Muscle layer of duodenum (tissue), 2 donors: ENCODE results near the gene GRIK2.

Source experiments
- H3K27ac ChIP-seq: one replicate; pipeline ENCODE4 v1.7.0; 2013; ENCODE audit warnings: mild to moderate bottlenecking, low read length
- H3K27me3 ChIP-seq: one replicate; pipeline ENCODE4 v1.7.0; 2013; ENCODE audit warnings: low read depth, mild to moderate bottlenecking, control low read depth, low read length
- H3K36me3 ChIP-seq, 2 donors: one replicate each; pipeline ENCODE4 v1.7.0; 2013; ENCODE audit warnings: low read length in 2 of 2, control low read depth in 1 of 2, mild to moderate bottlenecking in 1 of 2; ENCODE audit not compliant: insufficient read depth in 2 of 2, control insufficient read depth in 1 of 2
- H3K4me1 ChIP-seq, 2 donors: one replicate each; pipeline ENCODE4 v1.7.0; 2013; ENCODE audit warnings: low read length in 2 of 2, mild to moderate bottlenecking in 2 of 2, control low read depth in 1 of 2, moderate library complexity in 1 of 2; ENCODE audit not compliant: insufficient read depth in 2 of 2, control insufficient read depth in 1 of 2
- H3K4me3 ChIP-seq, 2 donors: one replicate each; pipeline ENCODE4 v1.7.0; 2013; ENCODE audit warnings: low read length in 2 of 2, low read depth in 1 of 2, mild to moderate bottlenecking in 1 of 2
- H3K9me3 ChIP-seq, 2 donors: one replicate each; pipeline ENCODE4 v1.7.0; 2013; ENCODE audit warnings: low read length in 2 of 2, control low read depth in 1 of 2, mild to moderate bottlenecking in 1 of 2; ENCODE audit not compliant: control insufficient read depth in 1 of 2
- donor health status: healthy.

Gene GRIK2

DNA sequence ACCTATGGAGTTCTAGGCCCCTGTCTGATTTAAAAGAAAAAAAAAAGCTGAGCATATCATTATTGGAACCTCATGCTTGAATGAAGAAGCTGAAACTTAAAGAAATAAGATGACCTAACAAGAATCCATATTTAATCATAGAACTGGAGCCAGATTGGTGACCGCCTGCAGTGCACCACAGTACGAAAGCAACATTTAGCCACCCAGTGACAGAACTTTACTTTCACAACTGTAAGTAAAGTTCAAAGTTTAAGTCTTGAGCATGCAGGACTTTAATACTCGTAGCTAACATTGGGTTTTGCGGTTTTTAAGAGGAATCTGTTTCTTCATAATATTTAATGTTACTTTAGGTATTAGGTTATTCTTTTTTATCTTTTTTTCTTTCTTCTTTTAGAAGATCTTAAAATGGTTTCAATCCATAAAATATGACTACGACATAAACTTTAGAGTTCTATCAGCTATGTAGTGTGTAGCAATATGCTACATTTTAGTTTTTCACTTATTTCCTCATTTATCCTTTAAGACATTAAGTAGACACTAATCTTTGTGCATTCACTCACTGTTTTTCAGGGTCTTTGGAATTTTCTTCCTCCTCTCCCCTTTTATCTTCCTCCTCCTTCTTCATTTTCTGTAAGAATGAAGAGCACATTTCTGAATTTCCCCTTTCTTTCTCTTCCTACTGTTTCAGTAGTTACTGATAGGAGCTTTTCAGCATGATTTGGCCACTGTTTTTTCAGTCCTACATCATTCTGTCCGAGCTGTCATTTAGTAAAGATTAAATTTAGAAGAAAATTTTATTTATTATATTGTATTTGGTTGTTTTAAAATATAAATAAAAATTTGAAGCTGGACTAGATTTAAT, 514.1 kb downstream of the GRIK2 start:
- no peak overlapping the region for H3K27ac ChIP-seq
- H3K27me3 ChIP-seq = no peaks in the 10 kb centered on the region
- H3K36me3 ChIP-seq = no peaks in the 10 kb centered on the region
- H3K4me1 ChIP-seq = no peaks in the 10 kb centered on the region
- no peak overlapping the region for H3K4me3 ChIP-seq
- no peaks in the 10 kb centered on the region for H3K9me3 ChIP-seq

- Histone ChIP-seq H3K4me1 (no peaks in the 10 kb centered on the region), H3K9me3 (no peaks in the 10 kb centered on the region), H3K27ac (no peak overlapping the region), H3K36me3 (no peaks in the 10 kb centered on the region), H3K27me3 (no peaks in the 10 kb centered on the region), H3K4me3 (no peak overlapping the region)
Measured at GRCh38 chr6:101909366-101909765, 515.9 kb downstream of the GRIK2 start.

DNA sequence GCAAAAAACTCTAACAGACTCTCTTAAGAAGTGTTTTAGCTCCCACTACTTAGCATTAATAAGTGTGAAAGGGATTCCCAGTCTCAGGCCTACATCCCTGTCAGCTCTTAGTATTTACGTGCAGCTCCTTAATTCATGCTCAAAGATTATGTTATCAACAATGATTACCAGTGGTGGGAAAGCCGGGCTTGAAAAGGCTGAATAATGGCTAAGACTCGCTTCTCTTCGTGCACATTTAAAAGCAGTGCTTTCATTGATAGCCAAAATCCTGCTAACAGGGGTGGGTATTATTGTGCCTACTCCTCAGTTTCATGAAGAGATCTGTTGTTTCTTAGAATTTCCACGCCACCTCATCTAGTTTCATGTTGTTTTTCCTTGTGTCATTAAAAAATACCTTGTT, 518.8 kb downstream of the GRIK2 start:
- H3K4me1 ChIP-seq = no peaks in the 10 kb centered on the region
- H3K27ac ChIP-seq = no peak overlapping the region
- no peaks in the 10 kb centered on the region for H3K27me3 ChIP-seq
- H3K36me3 ChIP-seq = no peaks in the 10 kb centered on the region
- H3K9me3 ChIP-seq = no peaks in the 10 kb centered on the region
- no peak overlapping the region for H3K4me3 ChIP-seq

GRCh38 chr6:101918471-101918870, 525.0 kb downstream of the GRIK2 start:
- H3K27ac ChIP-seq = no peak overlapping the region
- H3K4me1 ChIP-seq = no peaks in the 10 kb centered on the region
- no peaks in the 10 kb centered on the region for H3K27me3 ChIP-seq
- no peak overlapping the region for H3K4me3 ChIP-seq
- no peaks in the 10 kb centered on the region for H3K9me3 ChIP-seq
- H3K36me3 ChIP-seq = no peaks in the 10 kb centered on the region

DNA sequence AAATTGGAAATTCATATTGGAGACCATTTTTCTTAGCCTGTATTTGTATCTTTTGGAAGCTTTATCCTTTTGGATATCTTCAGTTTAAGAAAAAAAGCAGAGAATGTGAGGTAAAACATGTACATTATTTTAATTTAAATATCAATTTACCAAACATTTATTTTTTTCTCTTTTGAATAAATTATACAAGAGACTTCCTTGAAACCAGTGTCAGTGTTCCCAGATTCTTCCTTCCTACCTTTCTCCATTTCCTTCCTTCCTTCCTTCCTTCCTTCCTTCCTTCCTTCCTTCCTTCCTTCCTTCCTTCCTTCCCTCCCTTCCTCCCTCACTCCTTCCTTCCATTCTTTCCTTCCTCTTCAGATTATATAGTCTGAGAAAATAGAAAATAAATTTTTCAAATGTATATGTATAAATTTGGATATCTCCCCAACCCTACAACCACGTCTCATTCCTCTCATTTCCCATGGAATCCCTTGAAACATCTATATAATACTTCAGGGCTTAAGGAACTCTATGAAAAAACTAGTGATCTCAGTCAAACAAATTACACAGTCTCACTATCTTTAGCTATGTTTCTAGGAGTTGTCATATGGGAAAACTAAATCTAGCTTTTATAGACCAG, 528.4 kb downstream of the GRIK2 start:
- Histone ChIP-seq H3K36me3 (no peaks in the 10 kb centered on the region), H3K4me3 (no peak overlapping the region)

DNA sequence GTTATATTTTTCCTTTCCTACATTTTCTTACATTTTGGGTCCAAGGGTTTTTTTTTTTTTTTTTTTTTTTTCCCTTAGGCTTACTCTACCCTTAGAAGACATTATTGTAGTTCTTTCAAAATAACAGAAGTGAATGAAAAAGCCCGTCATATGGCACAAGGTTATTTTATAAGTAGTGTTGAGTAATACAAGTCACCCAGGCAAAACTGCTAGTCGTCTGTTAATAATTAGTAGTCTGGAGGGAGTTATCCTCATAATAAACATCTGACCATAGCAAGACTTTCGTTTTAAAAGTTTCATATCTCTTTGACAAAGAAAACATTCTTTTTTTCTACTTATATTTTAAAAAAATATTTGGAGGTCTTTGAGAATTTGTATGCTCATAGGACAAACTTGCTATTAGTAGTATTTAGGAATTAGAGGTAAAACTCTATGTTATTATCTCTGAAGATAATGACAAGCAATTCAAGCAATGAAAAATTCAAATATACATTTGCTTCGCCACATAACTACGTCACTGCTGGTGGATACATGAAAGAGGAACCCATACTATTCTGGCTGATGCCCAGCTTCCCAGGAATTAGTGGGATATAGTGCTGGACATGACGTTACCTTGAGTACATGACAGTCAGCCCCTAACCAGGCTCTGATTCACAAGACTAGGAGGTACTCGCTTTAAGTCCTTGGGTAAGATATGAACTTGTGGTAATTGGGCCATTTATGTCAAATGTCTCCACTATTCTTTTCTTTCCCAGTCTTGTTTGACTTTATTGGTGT, 532.8 kb downstream of the GRIK2 start:
- no peaks in the 10 kb centered on the region for H3K9me3 ChIP-seq

More for the DNA sequence above, 528.4 kb downstream of the GRIK2 start:
- H3K27ac ChIP-seq = no peak overlapping the region
- H3K27me3 ChIP-seq = no peaks in the 10 kb centered on the region
- no peaks in the 10 kb centered on the region for H3K9me3 ChIP-seq
- H3K4me1 ChIP-seq = no peaks in the 10 kb centered on the region

GRCh38 chr6:101931766-101932165, 538.3 kb downstream of the GRIK2 start:
- Histone ChIP-seq H3K4me3 (no peak overlapping the region), H3K36me3 (no peaks in the 10 kb centered on the region), H3K4me1 (no peaks in the 10 kb centered on the region), H3K9me3 (no peaks in the 10 kb centered on the region), H3K27me3 (no peaks in the 10 kb centered on the region), H3K27ac (no peak overlapping the region)

More for the DNA sequence above, 532.8 kb downstream of the GRIK2 start:
- Histone ChIP-seq H3K4me1 (no peaks in the 10 kb centered on the region), H3K27ac (no peak overlapping the region), H3K36me3 (no peaks in the 10 kb centered on the region), H3K27me3 (no peaks in the 10 kb centered on the region), H3K4me3 (no peak overlapping the region)

- Histone ChIP-seq H3K36me3 (no peaks in the 10 kb centered on the region), H3K27ac (no peak overlapping the region), H3K27me3 (no peaks in the 10 kb centered on the region), H3K4me3 (no peak overlapping the region), H3K9me3 (no peaks in the 10 kb centered on the region), H3K4me1 (no peaks in the 10 kb centered on the region)
Measured at GRCh38 chr6:101932704-101933103, 539.2 kb downstream of the GRIK2 start.

DNA sequence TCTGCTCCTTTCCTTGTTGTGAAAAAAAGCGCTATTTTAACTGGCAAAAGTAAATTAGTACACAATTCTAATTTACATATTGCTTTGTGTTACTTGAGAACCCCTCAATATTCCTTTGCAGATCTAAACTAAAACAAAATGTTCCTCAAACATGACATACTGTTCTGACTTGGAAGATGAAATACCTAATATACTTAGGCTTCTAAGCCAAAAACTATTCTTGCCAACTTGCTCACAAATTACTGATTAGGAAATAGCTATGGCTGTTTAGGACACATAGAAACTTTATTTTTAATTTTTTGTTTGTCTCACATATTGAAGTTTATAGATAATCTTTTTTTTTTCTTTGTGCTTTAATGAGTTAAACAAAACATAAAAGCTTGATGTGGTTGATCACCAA, 542.2 kb downstream of the GRIK2 start:
- Histone ChIP-seq H3K4me3 (no peak overlapping the region), H3K36me3 (no peaks in the 10 kb centered on the region), H3K9me3 (no peaks in the 10 kb centered on the region), H3K4me1 (no peaks in the 10 kb centered on the region), H3K27me3 (no peaks in the 10 kb centered on the region), H3K27ac (no peak overlapping the region)

DNA sequence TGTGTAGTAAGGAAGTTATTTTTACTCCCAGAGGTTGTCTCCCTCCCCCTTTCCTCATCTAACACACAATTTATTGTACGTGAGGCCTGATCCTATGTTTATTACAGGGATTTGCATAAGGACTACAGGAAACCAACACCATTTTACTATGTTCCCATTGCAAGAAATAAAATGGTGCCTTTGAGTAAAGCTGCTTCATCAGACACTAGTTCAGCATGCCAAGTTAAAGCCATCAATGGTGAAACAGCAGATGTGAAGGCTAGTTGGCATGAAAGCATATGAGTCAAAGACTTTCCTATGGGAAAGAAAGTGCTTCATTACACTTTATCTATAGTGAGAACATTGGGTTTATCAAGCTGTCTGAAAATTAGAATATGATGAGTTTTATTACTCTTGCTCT, 543.0 kb downstream of the GRIK2 start:
- H3K27me3 ChIP-seq = no peaks in the 10 kb centered on the region
- no peaks in the 10 kb centered on the region for H3K9me3 ChIP-seq
- no peak overlapping the region for H3K27ac ChIP-seq
- no peaks in the 10 kb centered on the region for H3K4me1 ChIP-seq
- no peaks in the 10 kb centered on the region for H3K36me3 ChIP-seq
- no peak overlapping the region for H3K4me3 ChIP-seq

- Histone ChIP-seq H3K27ac (no peak overlapping the region), H3K36me3 (no peaks in the 10 kb centered on the region), H3K9me3 (no peaks in the 10 kb centered on the region), H3K27me3 (no peaks in the 10 kb centered on the region), H3K4me1 (no peaks in the 10 kb centered on the region), H3K4me3 (no peak overlapping the region)
Measured at GRCh38 chr6:101937108-101937507, 543.6 kb downstream of the GRIK2 start.
